ENCODE data around the gene MED1.
"Not testable (repeated sequence)": the region's sequence is repeated elsewhere in the genome, so short reads cannot be mapped to it uniquely, and the experiment has no call there.

MED1 gene

DNA sequence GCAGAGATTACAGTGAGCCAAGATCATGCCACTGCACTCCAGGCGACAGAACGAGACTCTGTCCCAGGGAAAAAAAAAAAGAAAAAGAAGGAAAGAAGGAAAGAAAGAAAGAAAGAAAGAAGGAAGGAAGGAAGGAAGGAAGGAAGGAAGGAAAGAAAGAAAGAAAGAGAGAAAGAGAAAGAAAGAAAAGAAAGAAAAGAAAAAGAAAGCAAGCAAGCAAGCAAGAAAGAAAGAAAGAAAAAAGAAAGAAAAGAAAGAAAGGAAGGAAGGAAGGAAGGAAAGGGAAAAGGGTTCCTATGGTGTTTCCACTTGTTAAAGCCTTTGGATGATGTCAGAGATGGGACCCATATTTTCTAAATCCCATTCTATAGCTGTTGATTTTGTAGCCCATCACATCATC lies 11.2 kb downstream of the MED1 start:
- DNase-seq, result not testable (repeated sequence)

DNA sequence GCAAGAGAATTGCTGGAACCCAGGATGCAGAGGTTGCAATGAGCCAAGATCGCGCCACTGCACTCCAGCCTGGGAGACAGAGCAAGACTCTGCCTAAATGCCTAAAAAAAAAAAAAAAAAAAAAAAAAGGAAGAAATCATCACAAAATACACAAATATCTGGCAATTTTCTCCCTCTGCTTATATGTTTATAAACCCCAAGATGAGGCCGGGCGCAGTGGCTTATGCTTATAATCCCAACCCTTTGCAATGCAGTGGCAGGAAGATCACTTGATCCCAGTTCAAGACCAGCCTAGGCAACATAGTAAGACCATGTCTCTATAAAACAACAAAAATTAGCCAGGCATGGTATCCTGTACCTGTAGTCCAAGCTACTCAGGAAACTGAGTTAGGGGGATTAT lies 21.5 kb downstream of the MED1 start:
- no peak for DNase-seq

DNA sequence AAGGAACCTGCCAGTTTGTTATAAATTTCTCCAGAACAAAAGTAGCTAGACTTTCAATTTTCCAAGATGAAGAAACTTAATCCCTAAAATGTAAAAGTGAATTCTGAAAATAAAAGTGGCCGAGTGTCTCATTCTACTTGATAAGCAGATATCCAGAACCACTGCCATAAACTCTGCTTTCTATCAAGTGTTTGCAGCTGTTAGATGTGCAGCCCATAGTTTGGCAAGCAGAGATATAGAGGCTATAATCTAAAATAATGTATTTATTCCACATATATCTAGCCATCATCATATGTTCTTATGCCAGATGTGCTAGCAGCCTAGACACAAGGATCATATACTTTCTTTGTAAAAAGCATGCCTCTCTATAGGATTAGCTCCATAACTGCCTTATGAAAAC lies 34.9 kb downstream of the MED1 start:
- DNase-seq, result no peak

DNA sequence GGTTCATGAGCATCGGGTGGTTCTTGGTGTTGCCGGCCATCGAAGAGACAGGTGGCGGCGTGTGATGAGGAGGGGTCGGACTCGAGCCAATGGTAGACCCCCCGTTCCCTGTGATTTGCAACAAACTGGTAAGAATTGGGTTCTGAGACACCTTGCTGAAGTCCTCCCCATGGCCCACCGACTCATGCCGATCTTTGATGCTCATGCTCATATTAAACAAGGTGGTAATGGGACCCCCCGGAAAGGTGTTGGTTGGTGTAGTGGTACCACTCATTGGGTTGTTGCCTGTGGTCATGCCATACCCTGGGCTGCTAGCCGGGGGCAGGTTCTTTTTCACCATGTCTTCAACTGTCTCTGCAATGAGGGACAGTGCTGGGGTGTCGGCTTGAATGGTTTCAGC lies 40.8 kb downstream of the MED1 start:
- DNase-seq, result no peak

DNA sequence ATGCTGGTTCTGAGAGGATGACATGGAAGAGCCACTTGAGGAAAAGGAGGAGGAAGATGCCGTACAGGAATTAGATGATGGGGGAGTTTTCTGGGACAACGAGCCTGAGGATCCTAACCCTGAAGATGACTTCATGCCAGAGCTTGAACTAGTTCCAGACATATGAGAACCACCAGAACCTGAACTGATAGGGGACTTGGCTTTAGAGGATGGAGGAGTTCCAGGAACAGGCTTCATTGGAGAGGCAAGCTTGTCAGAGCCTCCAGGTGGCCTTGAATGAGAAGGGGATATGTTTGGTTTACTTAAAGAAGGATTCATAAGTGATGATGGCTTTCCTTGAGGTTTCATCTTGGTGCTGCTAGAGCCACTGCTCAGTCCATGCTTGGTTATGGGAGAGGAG lies 42.7 kb downstream of the MED1 start:
- DNase-seq, result no peak

DNA sequence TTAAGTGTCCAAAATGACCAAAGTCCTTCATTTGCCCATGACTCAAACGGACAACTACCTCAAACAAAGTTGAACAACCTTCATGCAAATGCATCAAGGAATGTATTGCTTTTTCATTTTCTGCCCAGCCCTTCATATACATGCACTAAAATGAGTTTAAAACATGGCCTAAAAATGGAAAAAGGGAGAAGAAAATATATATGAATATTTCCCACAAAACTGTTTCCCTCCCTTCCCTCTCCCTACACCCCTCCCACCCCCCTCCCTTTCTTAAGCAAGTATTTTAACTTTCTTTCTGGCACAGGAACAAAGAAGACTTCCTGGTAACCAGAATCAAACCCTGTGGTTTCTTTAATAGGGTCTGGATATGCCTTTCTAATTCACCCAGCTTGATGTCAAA lies 44.1 kb downstream of the MED1 start:
- DNase-seq, result no peak

DNA sequence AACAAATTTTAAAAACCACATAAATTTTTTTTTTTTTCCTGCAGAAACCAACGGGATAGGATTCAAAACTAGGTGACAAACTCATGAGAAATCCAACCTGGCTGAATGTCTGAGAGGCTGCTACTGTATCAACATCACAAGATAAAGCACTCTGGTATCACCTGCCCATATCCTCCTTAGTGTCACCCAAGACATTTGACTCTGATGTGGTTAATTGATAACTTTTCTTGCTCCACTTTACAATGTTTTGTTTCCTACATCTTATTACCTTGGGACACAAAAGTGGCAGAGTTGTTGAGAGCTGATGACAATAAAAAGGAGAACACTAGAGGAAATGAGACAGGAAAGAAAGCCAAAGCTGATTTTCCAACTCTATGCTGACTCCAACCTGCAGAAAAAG lies 45.6 kb downstream of the MED1 start:
- DNase-seq, result no peak

DNA sequence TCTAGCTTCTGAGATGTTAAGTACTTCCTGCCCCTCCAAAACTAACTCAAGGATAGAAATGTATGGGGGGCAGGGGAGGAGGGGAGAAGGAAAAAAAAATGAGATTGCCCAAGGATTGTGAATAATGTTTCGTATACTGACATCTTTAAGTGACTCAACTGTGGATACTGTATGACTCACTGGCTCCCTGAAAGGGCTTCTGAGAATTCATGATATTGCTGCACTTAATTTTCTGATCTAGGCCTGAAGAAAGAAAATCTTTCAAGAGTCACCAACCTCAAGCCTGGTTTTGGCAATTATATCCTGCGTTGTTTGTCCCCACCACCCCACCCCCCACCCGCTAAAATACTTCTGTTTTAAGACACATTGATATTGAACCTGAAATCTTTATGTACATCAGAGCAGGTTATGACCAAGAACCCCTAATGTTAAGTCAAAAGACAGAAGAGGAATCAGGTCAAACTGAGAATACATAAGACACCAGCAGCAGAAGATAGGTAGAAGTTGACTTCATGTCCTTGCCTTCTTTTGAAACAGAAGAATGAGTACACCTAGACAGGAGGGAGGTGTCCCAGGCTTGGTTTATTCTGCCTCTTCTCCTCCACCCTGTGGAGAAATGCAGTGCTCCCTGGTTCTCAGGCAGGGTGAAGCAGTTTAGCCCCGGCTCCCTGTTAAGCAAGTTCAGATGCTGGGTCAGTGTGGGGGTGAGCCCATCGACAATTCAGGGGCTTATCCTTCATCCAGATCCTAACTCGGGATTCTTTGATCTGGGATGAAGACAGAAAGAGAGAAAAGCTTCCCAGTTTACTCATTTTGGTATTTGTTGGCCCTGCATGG lies 46.3 kb downstream of the MED1 start:
- peak; percentile 16 to 69 (median 43) for DNase-seq

DNA sequence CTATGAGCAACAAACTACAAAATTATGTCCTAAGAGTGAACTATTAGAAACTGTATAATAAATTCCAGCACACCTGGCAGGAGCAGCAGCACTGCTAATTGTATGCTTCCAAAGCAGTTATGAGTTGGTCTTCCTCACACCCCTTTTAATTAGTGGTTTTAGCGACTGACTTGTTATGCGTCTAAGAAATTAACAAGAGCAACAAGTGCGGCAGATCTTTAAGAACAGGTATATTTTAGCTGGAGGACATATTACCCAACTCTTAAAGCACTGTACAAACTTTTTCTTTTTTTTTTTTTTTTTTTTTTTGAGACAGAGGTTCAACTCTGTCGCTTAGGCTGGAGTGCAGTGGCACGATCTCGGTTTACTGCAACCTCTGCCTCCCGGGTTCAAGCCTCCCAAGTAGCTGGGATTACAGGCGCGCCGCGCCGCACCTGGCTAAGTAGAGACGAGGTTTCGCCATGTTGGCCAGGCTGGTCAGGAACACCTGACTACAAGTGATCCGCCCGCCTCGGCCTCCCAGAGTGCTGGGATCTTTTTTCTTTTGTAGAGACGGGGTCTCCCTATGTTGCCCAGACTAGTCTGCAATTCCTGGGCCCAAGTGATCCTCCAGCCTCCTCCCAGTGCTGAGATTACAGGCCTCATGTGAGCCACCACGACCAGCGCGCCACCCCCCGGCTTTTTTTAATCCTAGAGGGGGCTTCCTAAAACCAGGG lies 48.0 kb downstream of the MED1 start:
- no peak for DNase-seq

DNA sequence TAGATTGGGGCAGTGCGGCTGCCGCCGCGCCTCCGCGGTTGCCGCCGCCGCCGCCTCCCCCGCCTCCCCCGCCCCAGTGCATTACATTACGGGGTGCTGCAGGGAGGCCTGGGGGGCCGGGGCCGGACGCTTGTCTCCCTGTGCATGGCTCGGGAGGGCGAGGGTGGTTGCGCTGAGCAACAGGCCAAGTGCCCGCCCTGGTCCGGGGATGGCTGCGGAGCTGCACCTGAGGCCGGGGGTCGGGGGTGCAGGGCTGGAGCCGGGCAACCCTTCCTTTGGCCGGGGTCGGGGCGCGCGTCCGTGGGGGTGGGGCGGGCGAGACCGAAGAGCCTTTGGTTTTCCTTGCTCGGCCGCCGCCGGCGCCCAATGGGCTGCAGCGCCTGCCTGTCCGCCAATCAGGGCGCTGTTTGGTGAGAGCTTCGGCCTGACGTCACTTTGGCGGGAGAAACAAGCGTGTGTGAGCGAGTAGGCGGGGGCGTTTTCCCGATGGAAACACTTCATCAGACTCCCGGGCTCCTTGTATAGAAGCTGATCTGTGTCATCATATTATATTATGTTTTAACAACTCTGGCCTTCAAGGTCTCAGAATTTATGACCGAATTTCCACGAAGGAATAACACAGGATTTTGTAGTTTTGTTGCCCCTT lies 48.7 kb downstream of the MED1 start:
- DNase-seq, result peak; percentile 93 to 96 (median 95)

DNA sequence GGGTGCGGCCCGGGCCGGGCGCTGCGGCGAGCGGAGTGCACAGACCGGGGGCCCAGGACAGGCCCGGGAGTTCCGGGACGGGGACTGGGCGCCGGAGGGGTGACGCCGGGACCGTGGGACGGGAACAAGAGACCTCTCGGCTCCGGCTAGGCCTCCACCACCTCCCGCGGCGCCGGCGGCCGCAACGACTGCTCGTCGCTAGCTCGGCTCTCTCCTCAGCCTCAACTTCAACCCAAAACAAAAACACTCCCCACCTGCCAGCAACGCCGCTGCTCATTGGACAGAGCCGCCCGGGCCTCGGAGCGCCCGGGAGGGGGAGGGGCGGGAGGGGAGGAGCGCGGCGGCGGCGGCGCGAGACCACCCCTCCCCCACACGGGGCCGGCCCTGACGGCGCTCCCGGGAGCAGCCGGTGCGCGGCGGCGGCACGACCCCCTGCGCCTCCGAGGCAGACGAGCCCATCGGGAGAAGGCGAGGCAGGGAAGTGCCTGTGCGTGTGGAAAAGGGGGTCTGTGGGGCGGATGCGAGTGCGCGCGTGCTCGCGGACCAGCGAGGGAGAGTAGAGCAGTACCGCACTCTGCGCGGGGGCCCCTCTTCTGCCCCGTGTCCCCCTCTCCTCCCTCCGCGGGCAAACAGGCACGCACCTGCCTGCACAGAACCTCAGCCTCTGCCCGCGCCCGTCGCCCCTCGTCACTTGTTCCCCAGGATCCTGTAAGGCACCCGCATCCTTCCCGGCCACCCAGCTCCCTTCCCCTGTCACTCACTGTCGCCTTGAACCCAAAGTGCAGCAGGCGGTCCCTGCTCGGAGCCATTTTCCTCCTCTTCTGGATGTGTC lies 49.4 kb downstream of the MED1 start, which contains the start of gene FBXL20:
Gene FBXL20, minus strand, starts transcription at position 215 of the 832 bp plus-strand sequence. CDS start 224 bp downstream, outside the sequence.
- peak; percentile 91 to 97 (median 94) for DNase-seq

DNA sequence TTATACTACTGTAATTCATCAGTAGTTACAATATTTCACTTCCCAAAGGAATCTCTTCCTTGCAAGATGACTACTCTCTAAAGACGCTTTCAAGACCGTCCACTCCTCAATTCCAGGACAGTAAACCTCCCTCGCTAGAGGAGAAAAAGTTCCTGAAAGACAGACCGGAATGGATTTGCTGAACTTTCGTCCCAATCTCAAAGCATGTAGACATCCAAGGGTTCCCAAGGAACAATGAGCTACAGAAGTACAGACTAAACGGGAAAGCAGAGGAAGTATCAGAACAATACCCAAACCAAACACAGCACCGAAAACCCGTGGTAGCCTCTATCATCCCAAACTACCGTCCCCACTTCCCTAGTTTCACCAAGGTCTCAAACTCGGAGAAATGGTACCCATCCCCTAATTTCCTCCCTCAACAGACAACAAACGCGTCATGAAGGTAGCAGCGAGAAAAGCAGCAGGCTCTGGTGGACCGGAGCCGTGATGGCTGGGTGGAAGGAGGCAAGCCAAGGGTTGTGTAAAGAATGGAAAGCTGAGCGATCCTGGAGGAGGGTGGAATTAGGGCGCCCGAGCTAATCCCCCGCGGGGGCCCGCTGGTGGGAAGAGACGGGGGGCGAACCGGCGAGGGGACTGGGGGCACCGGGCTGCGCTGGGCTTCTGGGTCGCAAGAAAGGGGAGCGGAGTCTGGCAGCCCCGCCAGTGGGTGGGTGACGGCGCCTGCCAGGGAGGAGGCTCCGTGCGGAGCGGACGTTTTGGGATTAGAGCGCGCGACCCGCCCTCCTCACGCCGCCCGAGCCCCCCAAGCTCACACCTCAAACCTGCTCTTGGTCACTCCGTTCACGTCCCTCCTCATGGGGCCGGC lies 50.3 kb downstream of the MED1 start:
- DNase-seq, result peak; percentile 25 to 53 (median 27)

DNA sequence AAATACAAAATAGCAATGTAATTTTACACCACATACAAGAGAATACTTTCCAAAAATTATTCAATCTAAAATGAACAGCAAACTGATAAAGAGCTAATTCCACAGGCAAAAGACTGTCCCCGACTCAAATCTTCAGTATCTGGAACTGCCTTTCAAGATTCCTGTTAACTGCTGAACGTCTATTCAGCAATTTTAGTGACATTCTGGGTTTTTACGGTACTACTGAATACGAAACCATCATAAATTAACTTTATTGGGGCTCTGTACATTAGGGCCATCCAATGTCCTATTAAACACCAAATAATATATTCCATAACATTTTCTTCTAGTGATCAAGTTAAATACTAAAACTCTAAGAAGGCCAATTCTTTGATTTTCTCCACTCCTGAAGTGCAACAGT lies 51.3 kb downstream of the MED1 start:
- DNase-seq, result no peak

DNA sequence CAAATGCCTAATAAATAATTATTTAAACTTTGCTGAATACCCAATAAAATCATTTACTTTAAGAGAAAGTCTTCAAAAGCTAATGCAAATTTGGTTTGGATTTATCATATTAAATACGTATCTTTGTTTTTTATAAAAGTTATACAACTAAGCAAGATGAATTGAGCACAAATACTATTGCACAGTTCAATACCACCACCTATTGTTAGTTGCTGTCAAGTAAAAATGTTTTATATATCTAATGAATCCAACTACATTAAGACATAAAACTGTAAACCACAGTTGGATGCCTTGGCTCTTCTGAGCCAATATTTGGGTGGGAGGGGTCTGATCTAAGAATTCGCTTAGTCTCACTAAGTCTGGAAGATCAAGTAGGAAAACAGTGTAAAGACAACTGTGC lies 57.3 kb downstream of the MED1 start:
- DNase-seq, result peak in 1 of 4 experiments; percentile 21

DNA sequence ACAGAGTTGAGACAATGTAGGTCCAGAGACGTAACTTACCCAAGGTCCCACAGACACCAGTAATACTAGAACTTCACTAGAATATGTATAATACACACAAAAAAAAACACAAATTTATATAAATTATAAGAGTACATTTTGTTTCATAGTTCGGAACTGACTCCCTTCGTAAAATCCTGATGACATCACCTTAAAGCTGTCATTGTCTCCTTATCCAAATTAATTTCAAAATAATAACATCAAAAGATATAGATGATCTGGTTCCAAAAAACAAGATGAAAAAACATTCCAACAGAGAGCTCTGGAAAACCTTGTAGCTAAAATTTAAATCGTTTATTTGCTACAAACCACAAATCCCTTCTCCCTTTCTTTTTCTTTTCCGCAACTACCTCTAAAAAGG lies 59.6 kb downstream of the MED1 start:
- no peak for DNase-seq

DNA sequence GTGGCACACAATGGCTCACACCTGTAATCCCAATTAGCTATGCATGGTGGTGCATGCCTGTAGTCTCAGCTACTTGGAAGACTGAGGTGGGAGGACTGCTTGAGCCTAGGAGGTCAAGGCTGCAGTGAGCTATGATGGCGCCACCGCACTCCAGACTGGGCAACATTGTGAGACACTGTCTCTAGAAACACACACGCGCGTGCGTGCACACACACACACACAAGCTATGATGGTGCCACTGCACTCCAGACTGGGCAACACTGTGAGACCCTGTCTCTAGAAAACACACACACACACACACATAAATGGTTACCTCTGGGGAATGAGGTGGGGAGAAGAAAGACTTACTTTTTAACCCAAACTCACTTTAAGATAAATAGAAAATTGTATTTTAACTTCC lies 66.0 kb downstream of the MED1 start:
- no peak for DNase-seq

DNA sequence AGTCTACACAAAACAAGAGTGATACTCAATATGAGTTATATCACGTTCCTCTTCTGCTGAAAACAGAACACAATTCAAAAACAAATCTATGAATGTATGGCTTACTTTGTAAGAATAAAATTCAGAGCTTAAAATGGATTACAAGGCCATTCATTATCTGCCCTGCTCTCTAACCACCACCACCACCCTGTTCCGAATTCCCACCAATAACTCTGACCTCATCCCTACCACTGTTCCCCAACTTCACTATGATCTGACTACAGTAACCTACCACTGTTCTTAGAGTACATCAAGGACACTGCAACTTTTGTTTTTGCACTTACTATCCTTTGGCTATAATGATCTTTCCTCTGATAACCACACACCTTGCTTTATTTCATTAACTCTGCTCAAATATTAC lies 70.9 kb downstream of the MED1 start:
- no peak for DNase-seq

DNA sequence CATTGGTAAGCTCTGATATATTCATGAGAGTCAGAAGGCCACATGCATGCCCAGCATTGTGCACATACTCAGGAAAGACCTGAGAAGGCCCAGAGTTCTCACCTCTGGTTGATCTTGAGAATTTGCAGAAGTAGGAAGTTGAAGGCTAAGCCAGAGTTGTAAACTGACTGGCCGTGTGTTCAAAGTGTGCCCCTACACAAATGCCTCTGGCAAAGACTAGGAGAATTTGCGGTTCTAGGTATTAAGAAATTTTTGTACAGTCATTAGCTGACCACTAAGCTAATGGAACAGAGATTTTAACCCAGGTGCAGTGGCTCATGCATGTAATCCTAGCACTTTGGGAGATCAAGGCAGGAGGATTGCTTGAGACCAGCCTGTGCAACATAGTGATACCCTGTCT lies 74.6 kb downstream of the MED1 start:
- DNase-seq, result peak in 2 of 4 experiments; percentile 20 to 27

DNA sequence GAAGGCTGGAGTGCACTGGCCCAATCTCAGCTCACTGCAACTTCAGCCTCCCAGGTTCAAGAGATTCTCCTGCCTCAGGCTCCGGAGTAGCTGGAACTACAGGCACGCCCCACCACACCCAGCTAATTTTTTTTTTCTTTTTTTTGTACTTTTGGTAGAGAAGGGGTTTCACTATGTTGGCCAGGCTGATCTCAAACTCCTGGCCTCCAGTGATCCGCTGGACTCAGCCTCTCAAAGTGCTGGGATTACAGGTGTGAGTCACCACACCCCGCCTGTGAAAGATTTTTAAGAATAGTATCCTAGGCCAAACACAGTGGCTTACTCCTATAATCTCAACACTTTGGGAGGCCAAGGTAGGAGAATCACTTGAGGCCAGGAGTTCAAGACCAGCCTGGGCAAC lies 83.3 kb downstream of the MED1 start:
- not testable (repeated sequence) for DNase-seq

DNA sequence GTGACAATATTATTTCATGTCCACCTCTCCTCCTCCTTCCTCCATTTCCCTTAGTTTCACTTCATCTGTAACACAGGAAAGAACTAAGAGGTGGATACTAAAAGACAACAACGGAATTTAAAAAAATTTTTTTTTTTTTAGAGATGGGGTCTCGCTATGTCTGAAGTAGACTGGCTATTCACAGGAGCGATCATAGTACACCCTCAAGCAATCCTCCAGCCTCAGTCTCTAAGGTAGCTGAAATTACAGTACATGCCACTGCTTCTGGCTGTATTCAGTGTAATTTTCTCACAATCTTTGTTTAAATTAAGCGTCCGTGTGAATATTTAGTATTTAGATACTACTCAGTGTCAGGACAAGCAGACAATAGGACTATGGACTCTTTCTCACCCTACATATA lies 85.2 kb downstream of the MED1 start:
- peak in 1 of 4 experiments; percentile 18 for DNase-seq

DNA sequence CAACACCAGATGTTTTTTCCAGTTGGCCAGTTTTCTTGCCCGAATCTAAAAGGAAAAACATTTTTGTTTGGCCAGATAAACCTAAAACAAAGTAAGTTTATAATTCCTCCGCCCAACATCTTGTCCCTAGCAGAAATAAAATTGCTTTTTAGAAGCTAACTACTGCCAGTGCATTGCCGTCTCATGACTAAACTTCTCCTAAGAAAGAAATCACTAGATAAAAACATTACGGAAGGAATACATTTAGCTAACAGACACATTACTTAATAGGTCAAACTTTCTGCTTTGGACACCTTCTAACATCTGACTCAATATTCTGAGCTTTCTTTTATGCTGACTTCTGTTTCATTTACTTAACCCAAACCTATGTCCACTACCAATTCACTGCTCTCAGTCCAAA lies 85.8 kb downstream of the MED1 start:
- peak; percentile 25 to 80 (median 50) for DNase-seq

All from suppressor macrophage (primary cell).